GM21737 (cell line): ENCODE measurements around the gene AKT3.
"Not testable (repeated sequence)": the region's sequence is repeated elsewhere in the genome, so short reads cannot be mapped to it uniquely, and the experiment has no call there.

Experiments used
- ATAC-seq: cut with Tn5 transposase; IDR thresholded peaks from one replicate; pipeline ENCODE4 v1.9.1; 2021; ENCODE audit warnings: mild to moderate bottlenecking, moderate library complexity; ENCODE audit not compliant: unreplicated experiment

AKT3 gene

DNA sequence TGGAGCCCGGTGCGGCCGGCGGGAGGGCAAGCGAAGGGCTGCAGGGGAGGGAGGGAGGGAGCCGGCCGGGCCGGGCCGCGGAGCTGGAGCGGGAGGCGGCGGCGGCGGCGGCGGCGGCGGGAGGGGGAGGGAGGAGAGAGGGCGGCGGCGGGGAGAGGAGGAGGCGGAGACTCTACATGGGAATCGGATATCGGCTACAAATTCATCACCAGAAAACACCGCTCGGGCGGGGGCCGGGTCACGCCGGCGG lies at the start of gene AKT3:
Gene AKT3, minus strand, starts transcription at position 42 of the 250 bp plus-strand sequence. CDS start 7,073 bp downstream, outside the sequence.
- ATAC-seq, result peak; percentile 53

- no peak for ATAC-seq
Measured at GRCh38 chr1:243898278-243898677, 48.2 kb upstream of the AKT3 start.

DNA sequence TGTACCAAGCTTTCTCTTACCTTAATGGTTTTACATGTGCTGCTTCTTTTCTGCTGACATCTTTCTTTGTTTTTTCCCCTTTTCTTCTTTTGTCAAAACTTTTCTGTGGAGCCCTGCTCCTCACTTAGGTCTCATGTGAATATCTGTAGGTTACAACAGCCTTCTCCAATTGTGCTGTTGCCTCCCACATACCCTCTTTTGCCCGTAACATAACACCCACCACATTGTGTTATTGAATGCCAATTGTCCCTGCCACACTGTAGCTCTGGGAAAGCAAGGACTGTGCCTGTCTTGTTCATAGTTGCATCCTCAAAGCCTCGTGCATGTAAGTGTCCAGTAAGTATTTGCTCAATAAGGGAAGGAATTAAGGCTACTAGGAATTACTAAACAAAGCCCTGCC lies 46.3 kb upstream of the AKT3 start:
- ATAC-seq, result no peak

- no peak for ATAC-seq
Measured at GRCh38 chr1:243892456-243892855, 42.4 kb upstream of the AKT3 start.

GRCh38 chr1:243890576-243890975 lies 40.5 kb upstream of the AKT3 start:
- ATAC-seq, result no peak

- no peak for ATAC-seq
Measured at GRCh38 chr1:243885806-243886205, 35.8 kb upstream of the AKT3 start.

- ATAC-seq, result no peak
Measured at GRCh38 chr1:243884603-243885002, 34.6 kb upstream of the AKT3 start.

DNA sequence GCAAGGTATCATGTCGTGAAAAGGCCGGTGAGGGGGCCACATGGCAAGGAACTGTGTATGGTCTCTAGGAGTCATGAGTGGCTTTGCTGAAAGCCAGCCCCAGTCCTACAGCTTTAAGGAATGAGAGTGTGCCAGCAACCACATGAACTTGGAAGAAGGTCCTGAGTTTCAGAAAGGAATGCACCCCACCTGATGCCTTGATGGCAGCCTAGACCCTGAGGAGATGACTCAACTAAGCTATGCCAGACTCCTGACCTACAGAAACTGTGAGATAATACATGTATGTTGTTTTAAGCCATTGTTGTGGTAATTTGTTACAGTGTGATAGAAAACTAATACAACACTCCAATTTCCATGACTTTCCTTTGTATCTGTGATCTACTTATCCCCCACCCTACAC lies 33.5 kb upstream of the AKT3 start:
- ATAC-seq, result no peak

DNA sequence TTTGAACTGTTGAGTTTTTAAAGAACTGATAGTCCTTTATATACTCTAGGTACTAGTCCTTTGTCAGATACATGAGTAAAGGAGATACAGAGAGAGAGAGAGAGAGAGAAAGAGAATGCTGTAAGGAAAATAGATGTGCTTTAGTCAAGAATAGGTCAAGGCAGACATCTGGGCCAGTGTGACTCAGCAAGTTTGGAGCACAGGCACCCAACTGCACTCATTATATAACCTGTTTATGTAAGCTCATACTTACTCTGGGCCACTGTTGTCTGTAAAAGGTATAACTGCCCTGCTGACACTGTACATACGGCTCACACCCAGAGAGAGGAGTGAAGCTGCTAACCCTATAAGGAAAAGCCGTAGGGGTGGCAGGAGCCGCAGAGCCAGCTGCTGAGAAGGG lies 32.2 kb upstream of the AKT3 start:
- no peak for ATAC-seq

DNA sequence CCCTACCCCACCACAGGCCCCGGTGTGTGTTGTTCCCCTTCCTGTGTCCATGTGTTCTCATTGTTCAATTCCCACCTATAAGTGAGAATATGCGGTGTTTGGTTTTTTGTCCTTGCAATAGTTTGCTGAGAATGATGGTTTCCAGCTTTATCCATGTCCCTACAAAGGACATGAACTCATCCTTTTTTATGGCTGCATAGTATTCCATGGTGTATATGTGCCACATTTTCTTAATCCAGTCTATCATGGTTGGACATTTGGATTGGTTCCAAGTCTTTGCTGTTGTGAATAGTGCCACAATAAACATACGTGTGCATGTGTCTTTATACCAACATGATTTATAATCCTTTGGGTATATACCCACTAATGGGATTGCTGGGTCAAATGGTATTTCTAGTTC lies 27.0 kb upstream of the AKT3 start:
- ATAC-seq, result not testable (repeated sequence)

GRCh38 chr1:243855616-243856318 lies 5.7 kb upstream of the AKT3 start:
- ATAC-seq, result no peak

- no peak for ATAC-seq
Measured at GRCh38 chr1:243851765-243852164, 1.7 kb upstream of the AKT3 start.

DNA sequence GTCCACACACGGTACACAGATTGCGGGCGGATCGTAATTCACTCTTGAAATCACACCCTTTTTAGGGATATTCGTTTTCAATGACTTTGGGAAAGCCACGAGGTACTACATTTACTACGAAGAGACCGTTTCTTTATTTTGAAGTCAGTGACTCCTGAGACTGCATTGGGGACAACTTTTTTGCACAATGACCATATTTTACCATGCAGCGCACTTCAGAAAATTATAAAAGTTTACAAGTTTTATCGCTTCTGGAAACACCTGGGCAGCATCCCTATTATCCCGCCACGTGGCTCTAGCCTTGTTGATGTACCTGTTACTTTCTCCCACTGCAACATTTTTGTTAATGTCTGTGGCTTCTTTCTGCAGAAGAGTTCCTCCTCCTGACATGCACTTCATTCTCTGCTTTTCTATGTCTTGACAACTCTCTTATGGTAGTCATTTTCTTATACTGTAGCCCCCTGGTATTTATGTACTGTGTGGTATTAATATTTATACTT lies 1.3 kb upstream of the AKT3 start:
- ATAC-seq, result no peak

DNA sequence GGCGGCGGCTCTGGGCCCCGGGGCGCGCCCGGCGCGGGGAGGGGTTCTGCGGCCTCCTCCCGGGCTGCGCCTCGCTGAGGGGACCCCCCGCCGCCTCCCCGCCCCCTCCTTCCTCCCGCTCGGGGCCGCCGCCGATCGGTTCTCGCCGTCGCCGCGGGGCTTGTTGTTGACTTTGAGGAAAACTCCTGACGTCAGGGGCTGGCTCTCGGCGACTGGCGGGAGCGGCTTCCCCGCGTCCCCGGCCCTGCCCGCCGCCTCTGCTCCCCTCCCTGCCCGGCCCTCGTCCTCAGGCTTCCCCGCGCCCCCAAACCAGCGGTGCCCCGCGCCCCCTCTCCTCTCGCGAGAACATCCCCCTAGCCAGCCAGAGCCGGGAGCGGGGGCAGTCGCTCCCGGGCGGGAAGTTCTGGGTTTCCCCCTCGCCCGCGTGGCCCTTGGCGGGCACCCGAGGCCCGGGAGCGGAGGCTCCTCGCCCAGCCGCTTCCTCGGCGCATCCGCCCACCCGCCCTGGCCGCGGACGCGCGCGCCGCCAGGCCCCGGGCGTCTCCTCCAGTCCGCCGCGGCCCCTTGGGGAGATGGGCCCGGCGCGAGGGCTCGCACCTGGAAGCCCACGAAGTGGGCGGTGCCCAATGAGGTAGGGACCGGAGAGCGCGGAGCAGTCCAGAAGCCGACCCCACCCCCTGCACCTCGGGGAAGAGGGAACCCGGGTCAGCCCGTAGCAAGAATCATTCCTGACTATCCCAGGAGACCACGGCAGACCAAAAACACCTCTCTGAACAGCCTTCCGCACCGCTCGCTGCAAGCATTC lies 611 bp upstream of the AKT3 start:
- ATAC-seq, result peak; percentile 46

DNA sequence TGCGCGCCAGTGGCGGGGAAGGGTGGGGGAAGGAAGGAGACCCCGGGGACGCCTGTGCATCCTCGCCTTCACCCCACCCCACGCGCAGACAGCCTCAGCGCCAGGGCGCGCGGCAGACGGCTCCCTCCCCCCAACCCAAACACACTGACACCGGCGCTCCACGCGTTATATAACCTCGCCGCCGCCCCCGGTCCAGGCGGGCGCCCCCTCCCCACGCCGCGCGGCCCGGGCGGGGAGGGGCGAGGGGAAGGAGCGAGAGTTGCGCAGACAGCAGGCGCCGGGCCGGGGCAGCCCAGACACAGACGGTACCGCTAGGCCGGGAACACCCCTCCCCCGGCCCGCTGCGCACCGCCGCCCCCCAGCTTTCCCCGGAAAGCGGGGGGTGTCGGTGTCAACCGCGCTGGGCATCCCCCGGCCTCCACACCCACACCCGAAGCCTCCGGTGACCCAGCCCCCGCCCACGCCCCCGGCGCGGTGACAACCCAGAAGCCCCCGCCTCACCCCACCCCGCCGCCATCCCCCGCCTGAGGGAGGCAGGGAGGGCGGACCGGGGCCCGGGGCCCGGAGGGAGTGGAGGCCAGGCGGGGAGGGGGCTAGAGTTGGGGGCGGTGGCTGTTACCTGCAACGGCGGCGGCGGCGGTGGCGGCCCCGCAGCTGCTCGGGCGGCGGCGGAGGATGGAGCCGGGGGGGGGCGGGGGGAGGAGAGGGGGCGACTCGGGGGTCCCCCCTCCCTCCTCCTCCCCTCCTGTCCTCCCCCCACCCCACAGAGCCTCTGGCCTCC lies 432 bp downstream of the AKT3 start:
- peak; percentile 23 for ATAC-seq

GRCh38 chr1:243848858-243849420 lies 1.1 kb downstream of the AKT3 start:
- ATAC-seq, result peak; percentile 20

GRCh38 chr1:243848165-243848857 lies 1.7 kb downstream of the AKT3 start:
- ATAC-seq, result no peak

DNA sequence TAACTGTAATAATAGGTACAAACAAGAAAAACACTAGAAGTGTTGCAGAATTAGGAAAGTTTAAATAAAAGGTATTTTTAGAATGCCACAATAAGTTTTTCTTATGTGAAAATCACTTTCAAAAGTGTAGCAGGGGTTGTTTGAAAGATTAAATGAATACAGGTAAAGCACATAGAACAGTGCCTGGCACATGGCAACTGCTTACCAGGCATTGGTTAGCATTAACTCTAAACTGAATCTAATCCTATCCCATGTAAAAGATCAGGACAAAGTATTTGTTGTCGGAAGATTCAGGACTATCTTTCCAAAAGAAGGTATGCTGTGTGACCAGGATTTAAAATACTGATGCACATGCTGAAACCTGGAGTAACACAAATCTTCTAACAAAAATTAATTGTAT lies 3.3 kb downstream of the AKT3 start:
- ATAC-seq, result no peak

DNA sequence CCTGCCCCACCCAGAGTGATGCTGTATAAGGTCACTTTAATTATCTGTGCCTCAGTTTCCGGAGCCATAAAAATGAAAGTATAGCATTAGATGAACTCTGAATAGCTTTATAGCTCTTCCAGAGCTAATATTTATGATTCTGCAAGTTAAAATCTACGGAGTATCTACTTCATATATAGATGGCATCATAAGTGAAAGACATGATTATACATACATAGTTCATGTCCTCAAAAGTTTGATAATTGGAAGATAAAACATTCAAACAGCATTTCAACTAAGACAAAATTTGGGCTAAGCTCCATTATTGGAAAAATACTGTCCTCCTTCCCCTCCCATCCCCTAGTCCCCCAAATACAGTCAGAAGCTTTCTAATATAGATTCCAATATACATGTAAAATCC lies 4.2 kb downstream of the AKT3 start:
- ATAC-seq, result no peak

DNA sequence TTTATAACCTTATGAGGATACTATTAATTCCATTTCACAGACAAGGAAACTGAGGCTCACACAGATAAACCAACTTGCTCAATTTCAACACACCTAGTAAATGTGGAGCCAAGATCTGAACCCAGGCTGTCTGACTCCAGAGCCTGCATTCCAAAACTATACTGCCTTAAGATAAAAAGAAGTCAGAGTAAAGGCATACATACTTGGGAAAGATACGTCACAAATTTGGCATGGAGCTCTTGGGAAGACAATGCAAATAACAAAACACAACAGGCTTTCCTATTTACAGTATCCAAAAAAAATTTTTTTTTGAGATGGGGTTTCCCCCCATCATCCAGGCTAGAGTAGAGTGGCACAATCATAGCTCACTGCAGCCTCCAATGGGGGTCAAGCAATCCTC lies 5.9 kb downstream of the AKT3 start:
- ATAC-seq, result no peak
